ENCODE measurements around the gene ZDHHC1.

Gene ZDHHC1

DNA sequence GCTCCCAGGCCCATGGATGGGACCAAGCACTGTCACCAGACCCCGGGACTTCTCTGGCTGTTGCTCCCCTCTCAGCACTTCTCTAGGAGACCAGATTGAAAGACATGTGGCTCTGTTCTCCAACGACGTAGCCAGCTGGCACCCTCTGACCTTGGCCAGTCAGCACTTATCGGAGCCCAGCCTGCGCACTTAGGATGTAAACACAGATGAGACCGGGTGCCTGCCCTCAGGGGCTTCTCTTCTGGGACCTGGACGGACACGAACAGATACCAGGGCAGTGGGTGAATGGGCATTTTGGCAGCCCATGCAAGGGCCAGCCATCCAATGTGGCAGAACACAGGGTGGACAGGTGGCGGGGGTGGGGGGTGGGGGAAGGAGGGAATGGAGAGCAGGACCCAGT lies 6.6 kb downstream of the ZDHHC1 start:
- DNase-seq (ENCODE audit: low read depth) = no peak

DNA sequence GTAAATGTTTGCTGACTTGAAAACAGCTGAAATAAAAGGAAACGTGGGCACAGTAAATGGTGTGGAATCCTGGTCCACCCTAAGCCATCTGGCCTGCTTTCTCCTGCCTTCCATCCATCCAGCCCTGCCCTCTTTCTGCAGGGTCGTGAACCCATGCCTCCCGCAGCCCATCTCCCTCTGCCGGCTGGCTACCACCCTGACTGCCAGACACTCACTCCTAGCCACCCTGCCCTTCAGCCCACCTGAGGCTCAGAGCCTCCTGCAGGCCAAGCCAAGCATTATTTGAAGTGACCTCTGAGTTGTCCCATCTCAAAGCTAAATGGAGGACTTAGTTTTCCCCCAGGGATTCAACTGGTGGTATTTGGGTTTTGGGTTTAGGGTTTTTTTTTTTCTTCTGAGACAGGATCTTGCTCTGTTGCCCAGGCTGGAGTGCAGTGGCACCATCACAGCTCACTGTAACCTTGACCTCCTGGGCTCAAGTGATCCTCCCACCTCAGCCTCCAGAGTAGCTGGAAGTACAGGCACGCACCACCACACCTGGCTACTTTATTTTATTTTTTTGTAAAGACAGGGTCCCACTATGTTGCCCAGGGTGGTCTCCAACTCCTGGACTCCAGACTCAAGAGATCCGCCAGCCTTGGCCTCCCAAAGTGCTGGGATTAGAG lies 8.4 kb downstream of the ZDHHC1 start:
- no peak for DNase-seq (ENCODE audit: low read depth)

DNA sequence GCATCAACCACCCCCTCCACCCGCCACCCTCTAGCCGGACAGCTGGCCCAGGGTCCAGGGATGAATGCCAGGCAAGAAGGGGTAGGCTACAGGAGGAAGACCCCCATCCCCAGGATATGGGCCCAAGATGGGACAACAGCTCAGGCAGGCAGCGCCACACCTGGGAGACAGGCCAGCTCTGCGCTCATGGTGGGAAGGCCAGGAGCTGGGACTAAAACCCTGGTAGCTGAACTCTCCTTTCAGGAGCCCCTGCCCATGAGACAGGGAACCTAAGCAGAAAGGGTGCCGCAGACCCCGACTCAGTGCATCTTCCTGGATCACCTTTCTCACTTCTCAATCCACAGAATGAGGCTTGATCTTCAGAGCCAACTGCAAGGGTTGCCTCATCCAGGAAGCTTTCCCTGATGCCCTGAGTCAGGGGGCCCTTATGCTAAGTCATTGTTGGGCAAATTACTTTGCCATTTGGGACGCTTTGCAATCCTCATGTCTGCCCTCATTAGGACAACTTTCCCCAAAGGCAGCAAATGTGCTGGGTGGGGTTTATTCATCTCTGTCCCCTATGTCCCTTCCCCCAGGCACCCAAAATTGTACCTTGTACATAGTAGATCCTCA lies 9.0 kb downstream of the ZDHHC1 start:
- no peak for DNase-seq (ENCODE audit: low read depth)

DNA sequence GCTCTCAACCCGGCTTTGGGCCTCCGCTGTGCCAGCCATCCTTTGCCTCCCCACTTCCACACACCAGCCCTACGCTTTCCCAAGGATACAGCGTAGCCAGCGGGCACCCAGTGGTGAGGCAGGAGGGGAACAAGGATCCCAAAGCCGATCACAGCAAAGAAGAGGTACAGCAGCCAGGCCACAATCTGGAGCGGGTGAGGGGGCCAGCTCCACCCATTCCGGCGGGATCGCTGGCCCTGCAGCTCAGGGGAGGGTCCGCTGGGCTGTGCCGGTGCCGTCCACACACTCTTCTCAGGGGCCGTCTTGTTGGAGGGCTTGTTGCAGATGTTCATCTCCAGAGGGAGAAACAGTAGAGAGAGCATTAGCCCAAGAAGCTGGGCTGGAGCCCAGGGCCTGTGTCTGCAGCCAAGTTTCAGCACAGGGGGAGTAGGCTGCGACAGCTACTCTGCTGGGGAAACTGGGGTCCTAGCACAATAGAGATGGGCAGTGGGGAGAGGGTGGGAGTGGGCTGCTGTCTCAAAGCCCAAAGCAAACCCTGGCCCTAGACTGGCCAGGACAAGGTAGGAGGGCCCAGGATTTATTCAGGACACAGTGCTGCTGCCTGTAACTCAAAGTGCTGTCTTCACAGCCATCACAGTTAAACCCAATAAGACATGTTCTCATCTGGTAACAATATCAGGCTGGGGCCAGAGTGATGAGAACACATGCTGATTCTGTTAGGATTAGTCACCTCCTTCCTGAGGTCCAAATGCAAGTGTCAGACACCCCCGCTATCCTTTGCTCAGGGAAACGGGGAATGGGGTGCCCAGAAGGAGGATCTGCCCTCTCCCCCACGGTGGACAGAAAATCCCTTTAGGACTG lies 9.9 kb downstream of the ZDHHC1 start:
- DNase-seq (ENCODE audit: low read depth) = no peak

DNA sequence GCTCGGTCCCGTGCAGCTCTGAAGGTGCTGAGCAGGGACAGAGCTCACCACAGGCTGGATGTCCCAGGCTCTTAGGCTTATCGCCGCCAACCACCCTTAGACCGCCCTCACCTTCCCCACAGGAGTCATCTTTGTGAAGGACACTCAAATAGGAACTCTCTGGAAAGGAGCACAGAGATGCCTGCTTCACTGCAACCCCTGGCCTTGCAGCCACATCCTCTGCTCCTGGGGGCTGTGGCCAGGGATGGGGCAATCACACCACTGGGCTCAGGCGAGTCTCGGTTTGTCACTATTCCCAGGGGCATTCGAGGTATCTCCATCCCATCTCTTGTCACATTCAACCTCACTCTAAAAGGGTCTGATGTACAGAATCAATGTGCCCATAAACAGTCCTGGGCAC lies 10.9 kb downstream of the ZDHHC1 start:
- no peak for DNase-seq (ENCODE audit: low read depth)

DNA sequence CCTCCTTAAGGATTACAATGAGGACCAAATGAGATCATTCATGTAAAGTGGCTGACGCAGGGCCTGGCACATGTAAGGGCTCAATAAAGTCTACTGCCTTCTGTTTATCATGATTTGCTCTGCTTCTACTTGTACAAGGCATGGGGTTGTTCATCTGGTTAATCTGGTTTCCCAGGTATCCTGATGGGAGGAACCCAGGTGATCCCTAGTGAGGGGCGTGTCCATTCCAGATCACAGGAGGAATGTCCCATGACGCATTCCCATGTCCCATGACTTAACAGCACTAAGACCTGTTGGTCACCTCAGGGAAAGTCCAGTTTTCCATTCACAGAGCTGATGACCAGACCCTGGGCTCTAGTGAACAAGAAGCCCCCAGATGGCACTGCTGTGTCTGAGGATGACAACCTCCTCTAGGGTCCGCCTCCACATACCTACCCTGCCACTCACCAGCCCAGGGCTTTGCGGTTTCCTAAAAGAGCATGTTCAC lies 11.5 kb downstream of the ZDHHC1 start:
- no peak for DNase-seq (ENCODE audit: low read depth)

DNA sequence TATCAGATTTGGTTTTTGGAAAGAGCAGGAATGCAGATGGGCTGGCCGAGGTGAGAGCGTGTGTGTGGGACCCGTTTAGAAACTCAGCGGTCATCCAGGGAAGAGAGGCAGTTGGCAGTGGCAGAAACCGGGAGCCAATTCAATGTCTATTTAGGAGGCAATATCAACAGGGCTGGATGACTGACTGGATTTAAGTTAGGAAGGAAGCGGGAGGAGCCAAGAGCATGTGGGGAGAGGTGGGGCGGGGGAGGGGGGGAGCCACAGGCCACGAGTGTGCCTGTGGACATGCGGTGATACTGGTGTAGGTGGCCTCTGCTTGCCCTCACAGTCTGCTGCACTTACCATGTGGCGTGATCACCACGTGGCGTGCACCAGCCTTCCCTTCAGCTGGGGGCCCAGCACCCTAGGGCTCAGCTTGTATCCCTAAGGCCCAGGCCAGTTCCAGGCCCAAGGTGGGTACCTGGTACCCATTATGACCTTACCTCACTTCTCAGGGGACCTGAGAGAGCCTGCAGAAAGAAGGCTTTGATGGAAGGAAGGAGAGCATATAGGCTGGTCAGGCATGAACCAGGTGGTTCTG lies 12.2 kb downstream of the ZDHHC1 start:
- no peak for DNase-seq (ENCODE audit: low read depth)

DNA sequence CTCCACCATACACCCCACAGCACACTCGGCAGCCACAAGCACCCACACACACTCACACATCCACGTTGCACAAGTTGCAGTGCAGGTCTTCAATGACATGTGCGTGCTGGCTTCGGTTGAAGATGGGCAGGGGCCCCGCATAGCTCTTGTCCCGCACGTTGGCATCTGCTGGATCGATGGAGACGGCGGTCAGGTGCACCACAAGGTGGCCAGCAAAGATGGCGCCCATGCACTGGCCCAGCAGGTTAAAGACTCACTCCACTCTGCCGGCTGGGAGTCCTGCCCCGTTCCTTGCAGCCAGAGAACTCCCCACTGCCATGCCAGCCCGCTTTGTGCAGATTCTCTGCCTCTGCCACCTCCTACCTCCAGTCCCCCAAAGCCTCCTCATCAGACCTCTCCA lies 15.4 kb downstream of the ZDHHC1 start:
- no peak for DNase-seq (ENCODE audit: low read depth)

DNA sequence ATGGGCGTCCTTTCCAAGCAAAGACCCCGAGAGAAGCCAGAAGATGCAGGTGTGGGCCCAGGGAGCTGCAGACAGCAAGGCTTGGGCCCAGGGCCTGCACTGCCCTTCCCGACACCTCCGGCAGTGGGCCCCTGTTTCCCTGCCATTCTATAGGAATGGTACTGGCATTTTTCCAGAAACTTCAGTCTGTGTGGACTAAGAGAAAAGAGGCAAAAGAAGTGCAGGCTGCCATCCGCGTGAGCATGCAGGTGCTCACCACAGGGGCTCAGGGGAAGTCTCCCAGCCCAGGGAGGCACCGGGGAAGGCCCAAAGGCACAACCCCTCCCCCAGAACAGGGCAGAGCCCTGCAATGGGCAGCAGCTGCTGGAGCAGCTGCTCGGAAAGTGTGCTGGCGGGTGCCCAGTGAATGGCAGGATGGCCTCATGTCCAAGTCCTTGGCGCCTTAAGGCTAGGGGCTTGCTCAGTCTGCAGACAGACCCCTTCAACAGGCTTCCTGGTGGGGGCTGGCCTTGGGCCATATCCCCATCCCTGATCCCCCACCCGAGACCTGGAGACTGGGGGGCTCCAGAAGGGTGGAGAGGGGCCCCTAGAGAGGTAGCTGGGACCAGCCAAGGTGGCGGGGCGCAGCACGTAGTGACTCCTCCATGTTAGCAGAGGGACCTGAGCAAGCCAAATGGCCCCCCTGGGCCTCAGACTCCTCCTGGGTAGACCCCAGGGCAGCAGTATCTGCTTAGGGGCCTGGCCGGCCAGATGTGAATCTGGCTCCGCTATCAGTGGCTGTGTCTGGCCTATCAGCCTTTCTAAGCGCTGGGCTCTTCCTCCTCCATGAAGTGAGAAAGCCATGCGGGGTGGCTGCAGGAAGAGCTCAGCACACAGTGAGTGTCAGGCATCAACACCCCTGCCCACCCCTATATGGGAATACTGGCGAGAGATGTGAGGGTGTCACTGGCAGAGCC lies 16.2 kb downstream of the ZDHHC1 start:
- no peak for DNase-seq (ENCODE audit: low read depth)

DNA sequence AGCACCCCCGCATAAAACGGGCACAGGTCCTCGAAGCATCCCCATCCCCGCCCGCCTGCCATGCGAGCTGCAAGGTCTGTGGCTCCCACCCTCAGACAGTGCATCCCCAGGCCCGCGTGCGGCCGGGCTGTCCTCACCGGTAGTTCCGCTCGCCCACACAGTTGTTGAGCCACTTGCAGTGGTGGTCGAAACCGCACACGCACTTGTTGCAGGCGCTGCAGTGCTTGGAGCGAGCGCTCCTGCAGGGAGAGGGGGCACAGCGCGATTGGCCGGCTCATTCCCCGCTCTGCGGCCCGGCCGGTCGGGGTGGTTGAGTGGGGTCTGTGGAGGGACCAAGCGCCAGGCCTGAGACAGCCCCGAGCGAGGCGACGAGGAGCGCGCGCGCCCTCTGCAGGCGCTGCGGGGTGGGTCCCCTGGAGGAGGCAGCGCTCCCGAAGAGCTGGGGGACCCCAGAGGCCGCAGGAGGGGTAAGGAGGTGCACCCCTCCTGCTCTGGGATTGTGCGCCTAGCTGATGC lies 17.0 kb downstream of the ZDHHC1 start:
- peak; percentile 17 for DNase-seq (ENCODE audit: low read depth)

DNA sequence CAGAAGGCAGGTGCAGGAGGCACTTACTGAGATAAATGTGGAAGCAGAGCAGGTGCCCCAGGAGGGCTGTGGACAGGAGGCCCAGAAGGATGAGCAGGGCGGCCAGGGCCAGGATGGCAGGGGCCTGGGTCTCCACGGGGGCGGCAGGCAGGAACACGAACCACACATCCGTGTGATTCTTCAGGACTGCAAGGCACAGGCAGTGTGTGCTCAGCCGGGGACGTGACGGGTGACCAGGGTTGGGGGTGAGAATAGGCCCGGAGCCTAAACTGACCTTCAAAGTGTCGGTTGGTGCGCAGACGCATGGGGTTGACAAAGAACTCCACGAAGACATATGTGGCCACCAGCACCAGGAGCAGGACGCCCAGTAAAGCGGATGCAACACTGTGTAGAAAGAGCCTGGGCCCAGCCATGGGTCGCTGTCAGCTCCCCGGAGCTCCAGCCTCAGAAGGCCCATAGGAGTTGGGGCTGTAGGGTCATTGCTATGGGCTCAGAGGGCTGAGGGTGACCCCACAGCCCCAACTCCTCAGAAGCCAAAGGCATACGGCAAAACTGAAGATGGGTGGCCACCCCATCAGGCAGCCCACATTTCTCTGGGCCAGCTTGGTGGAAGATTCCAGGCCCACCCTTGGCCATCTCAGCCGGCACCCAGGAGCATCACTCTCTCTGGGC lies 17.6 kb downstream of the ZDHHC1 start:
- DNase-seq (ENCODE audit: low read depth) = no peak

DNA sequence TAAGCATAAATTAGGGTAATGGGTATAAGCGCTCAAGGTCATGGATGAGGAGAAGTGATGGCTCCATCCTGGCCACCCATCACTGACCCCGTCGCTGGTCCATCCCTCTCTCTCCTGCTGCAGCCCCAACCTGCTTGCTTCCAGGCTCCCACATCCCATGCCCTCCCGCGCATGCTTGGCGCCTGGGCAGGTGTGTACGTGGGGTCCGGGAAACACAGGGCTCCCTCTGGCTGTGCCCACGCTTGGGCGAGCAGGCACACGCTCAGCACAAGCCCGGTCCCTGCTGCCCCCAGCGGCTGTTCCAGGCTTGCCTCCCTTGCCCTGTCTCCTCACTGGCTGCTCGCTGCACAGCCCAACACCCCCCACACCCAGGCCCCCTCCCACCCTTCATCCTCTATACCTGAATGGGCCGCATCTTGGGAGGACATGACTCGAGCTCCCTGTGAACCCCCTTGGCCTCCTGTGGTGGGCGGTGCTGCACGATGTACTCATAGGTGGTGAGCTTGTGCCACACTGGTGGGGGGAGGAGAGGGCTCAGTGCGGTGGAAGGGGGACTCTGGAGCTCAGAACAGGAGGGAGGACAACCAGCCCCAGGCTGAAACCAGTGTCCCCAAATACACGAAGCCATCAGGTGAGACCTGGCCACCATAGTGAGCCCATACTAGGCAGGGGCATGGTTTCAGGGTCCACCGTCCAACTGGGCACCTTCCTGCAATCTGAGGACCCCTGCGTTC lies 18.3 kb downstream of the ZDHHC1 start:
- no peak for DNase-seq (ENCODE audit: low read depth)

DNA sequence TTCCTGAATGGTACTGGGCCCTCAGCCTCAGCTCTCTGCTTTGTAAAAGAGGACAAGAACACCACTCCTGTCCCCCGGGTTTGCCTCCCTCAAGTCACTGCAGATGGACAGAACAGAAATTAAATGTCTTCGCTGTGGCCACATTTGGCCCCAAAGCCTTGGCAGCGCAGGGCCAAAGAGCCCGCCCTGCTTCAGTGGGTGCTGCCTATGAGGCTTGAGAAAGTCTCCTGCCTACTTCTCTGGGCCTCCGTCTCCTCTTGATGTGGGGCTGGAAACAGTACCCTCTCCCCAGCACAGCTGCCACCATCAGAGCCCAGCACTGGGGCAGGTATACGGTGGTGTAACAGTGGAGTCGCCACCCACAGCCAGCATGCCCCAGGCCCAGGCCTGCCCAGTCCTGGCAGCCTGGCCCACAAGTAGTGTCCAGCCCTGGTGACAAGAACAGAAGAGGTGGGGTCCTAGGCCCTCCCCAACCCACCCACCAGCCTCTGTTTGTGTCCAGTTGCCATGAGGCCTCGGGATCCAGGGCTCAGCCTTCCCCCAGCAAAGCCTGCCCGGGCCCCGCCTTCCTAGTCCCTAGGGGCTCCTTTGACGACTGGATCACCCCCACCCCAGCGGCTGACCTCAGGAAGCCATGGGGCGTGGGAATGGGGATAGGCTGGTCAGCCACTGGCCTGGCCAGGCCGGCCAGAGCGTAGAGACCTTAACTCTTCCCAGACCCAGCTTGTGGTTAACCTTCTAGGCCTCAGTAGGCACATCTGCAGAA lies 19.1 kb downstream of the ZDHHC1 start:
- no peak for DNase-seq (ENCODE audit: low read depth)

DNA sequence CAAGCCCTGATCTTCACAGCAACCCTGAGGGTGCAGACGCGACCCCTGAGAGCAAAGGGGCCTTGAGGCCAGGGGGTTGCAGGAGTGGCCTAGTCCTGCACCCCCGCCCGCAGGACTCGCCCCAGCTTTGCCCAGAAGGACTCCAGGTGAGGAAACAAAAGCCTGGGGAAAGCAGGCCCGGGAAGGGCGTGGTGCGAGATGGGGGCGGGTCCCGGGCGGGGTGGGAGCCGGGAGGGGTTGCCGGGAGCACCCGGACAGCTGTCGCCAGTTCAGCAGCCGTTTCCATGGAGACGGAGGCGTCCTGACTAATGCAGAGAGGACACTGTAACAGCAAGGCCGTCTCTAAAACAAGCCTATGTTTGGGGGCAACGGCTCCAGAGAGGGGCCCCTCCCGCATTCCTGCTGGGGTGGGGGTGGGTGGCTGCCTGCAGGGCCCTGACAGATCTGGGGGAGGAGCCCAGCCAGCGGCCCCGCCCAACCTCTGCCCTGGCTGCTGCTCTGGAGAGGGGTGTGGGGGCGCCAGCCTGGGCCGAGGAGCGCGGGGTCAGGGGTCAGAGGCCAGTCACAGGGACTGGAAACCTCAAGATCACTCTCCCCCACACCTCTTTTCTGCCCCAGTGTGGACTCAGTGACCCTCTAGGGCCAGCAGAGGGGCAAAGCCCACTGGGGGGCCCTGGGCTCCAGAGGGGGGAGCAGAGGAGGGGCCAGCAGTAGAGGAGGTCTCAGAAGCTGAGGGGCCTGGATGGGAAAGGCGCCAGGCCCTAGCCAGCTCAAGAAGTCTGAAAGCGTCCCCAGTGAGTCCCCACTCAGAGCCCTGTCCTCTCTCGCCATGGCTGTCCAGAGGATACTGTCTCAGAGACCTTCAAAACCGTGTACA lies 19.9 kb downstream of the ZDHHC1 start:
- DNase-seq (ENCODE audit: low read depth) = no peak

DNA sequence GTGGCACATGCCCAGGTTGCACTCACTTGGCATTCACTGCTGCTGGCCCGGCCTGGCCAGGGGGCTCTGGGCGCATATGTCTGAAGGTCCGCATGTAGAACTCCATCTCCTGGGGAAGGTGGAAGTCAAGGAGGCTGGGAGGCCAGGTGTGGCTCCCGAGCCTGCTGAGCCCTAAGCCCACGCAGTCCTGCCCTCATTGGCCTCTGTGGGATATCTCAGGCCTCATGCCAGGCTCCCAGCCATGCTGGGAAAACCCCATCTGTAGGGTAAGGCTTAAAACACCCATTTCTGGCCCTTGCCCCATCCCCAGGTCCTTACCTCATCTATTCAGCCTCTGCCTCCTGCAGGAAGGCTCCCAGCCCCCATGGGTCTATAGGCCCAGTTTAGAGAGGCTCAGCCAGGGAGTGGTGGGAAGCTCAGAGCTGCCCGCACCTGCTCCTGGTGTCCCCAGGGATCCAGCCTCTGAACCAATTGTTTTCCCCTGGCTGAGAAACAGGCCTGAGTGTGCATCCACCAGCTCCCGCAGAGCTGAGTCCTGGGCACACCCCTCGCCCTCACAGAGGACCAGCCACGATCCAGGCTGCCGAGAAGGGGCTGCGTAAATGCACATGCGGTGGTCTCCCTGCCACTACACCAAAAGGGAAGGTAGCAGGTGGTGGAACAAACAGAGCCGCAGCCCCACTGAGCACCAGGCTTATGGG lies 20.7 kb downstream of the ZDHHC1 start:
- no peak for DNase-seq (ENCODE audit: low read depth)

DNA sequence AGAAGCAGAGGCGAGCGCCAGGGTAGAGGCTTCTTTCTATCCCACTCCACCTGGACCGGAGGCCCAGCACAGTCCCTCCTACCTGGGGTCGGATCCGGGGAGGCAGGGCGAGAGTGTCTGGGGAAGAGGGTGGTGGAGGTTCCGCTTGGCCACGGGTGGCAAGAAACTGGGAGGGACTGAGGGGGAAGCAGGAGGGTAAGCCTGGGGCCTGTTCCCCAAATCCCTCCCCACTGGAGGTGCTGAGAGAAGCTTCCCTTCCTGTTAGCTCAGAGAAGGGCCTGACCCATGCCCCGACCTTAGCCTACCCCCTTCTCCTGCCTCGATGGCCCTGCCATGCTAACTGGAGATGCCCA lies 21.2 kb downstream of the ZDHHC1 start:
- no peak for DNase-seq (ENCODE audit: low read depth)
